Bone marrow (tissue), 2 donors: ENCODE results near the gene DPP4.

Experiments
- DNase-seq, 2 donors: peaks; one replicate each; lab custom pipeline; 2025; lab: John Stamatoyannopoulos, UW

The DPP4 gene

DNA sequence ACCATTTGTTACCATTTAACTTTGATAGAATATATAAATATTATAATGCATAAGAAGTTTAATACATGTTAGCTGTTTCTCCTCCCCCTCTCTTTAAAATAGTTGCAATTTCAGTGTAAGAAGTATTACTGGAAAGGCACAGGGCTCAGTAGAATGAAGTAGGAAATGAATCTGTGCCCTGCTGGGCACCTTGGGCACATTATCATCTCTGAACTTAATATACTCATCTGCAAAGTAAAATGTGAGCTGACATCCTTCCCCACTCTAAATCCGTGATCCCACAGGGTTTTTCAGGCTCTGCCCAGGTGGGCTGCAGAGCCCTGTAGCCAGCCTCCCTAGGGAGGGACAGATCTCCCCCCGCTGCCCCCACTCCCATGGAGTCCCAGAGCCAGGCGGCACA, 56.8 kb downstream of the DPP4 start:
- DNase-seq = no peak

DNA sequence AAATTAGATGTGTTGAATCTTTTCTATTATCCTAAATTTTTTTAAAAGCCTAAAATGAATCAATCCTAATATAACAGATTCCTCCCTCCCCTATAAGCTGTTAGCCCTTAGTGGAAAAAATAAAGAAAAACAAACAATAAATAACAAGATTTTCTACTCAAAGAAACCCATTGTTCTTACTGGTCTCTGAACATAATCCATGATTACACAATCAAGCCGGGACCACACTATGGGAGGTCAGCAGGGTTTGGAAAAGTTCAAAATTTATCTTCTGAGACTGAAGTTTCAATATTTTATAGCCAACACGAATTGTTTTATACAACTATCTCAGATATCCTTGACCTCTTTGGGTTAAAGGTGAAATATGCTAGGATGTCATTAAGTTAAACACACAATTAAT, 57.9 kb downstream of the DPP4 start:
- DNase-seq = no peak

GRCh38 chr2:162014751-162015150, 59.3 kb downstream of the DPP4 start:
- no peak for DNase-seq

DNA sequence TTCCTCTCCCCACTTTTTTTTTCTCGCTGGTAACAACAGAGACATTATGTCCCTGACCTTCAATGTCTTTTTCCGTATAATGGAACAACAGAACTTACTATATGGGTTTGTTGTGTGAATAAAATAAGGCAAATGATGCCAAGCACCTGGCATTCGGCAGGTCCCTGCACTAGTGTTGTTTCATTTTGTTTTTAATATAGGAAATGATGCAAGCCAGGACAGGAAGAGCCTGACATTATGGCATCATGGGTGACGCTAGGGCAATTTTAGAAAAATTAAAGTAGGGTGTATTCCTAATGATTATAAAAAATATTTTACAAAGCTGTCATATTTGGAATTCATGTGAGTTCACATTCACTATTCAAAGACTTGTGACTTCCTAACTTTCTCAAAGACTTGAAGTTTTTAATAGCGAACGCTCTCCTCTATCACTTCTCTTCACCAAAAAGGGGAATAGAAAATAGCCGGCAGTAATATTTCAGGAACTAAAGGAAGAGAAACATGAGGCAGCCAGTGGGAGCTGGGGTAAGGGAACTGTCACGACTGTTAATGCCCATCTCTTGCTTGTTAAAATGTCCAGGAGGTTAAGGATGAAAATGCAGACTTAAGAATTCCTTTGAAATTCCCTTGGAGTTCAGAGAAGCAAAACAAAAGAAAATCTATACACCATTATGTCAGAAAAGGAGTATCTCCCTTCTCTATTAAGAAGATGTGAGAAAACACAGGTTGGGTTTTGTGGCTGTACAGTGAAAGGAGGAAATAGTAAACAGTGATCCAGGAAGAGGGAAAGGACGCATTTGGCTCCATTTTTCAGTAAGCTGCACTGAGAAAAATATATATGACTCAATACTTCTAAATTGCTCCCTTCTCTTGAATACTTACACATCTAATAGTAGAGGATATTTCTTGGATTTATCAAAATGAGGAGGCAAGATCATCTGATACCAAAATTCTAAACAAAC, 60.2 kb downstream of the DPP4 start:
- no peak for DNase-seq

GRCh38 chr2:162012565-162013058, 61.4 kb downstream of the DPP4 start:
- no peak for DNase-seq

GRCh38 chr2:162011706-162012564, 62.1 kb downstream of the DPP4 start:
- no peak for DNase-seq

DNA sequence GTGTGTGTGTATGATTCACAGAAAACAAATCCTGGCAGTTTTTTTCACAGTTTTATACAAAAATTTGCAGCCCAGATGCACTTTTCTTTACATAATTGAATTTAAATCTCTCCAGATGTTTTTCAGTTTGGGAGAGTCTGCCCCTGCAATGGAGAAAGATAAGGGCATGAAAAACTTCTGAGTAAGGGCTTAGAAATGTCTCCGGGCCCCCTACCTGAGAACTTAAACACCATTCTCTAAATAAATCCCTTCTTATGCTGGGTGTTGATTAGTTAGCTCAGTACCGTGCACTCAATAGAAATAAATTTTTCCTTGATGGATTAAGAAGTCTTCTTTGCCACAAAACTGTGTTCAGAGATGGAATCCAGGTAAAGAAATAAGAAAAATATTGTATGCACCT, 64.5 kb downstream of the DPP4 start:
- no peak for DNase-seq

- no peak for DNase-seq
These were observed 66.5 kb downstream of the DPP4 start for GRCh38 chr2:162007447-162008040.

GRCh38 chr2:162006337-162006736, 67.7 kb downstream of the DPP4 start:
- no peak for DNase-seq

DNA sequence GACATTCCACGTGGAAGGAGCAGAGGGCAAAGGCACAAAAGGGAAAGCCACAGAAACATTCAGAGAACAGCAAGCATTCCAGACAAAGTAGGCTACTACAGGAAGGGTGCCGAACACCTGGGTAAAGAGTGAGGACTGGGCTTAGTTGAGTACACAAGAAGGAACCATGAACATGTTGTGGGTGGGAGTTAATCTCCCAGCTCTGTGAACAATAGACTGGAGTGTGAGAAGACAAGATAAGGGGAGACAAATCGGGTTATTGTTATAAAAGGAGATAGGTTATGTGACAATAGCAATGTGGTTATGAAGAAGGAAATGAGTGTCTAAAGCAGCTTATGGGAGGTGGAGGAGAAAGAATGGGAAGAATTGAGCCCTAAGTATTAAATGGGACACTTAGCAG, 70.0 kb downstream of the DPP4 start:
- no peak for DNase-seq

DNA sequence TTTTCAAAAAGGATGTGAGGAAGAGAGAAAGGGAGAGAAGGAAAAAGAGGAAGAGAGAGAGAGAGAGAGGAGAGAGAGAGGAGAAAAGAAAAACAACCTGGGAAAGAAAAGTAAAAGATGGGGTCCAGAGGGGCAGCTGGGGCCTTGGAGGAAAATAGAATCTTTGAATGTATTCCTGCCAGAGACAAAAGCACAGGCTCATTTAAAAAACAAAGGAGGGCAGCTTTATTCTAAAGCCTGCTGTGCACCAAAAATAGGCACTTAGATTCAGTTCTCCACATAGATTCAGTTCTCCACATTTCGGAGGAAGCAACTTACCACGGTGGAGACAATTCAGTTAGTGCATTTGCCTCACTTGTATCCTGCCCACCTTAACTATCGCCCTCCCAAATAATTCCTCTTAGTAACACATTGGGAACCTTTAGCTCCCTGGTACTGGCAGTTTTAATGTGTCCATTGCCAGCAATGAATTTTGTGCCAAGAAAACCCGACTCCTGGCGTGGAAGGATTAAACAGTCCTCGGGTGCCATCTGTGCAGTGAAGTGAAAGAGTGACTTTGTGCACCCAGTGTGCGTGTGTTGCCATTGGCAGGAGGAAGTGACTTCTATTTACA, 71.3 kb downstream of the DPP4 start:
- DNase-seq = no peak

GRCh38 chr2:162000431-162000830, 73.6 kb downstream of the DPP4 start:
- DNase-seq = no peak

DNA sequence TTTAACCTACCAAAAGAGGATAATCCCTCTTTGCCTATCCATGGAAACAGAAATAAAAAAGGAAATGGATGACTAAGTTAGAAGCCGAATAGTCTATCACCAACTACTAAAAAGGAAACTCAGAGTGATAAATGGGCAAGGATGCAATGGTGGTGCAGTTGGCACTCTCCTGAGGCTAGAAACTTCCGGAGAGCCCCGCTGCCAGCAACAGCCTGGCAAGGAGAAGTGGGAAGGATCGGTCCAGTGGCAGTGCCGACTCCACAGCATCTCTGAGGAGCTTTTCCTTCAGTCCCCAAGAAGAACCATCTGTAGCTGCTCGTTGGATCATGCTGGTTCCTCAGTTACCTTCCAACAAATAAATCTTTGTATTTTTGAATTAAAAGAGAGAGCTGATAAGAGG, 74.7 kb downstream of the DPP4 start:
- DNase-seq = no peak

DNA sequence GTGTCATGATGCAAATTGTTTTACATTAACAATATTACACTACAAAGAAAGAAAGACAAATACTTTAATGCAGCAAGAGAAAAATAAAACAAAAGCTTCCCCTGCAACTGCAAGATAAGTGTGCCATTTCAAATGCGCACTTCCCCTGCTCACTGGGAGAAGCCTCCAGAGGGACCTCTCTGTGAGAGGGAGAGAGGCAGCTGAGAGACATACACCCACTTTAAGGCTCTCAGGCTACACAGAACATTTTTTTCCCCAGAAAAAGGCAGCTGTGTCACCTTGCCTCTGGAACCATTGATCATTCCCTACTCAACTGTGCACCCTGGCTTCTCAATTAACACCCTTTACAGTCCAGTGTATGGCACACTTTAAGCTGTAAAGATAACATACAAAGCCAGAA, 75.2 kb downstream of the DPP4 start:
- DNase-seq = no peak

GRCh38 chr2:161997916-161998471, 76.0 kb downstream of the DPP4 start:
- DNase-seq = no peak

DNA sequence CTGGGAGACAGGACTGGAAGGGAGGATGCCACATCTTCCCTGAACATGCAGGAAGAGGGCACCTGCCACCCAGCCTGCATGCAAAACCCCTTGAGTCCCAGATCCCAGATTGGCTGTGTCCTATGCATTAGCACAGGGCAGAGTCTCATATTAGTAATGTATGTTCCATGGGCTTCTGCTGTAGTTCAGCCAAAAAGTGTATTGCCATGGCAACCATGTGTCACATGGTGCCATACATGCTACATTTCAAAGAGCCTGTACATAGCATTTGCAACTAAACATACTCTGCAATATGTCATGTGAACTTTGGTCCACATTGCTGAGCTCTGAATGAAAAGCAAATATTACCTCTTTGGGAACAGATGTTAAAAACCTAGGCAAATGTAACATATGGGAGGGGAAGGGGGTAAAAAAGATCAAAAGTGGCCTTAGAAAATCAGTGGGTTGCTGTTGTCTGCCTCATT, 78.4 kb downstream of the DPP4 start:
- no peak for DNase-seq

- DNase-seq = no peak
These were observed 79.1 kb downstream of the DPP4 start for GRCh38 chr2:161994761-161995520.

- DNase-seq = no peak
These were observed 81.5 kb downstream of the DPP4 start for GRCh38 chr2:161992531-161992930.

DNA sequence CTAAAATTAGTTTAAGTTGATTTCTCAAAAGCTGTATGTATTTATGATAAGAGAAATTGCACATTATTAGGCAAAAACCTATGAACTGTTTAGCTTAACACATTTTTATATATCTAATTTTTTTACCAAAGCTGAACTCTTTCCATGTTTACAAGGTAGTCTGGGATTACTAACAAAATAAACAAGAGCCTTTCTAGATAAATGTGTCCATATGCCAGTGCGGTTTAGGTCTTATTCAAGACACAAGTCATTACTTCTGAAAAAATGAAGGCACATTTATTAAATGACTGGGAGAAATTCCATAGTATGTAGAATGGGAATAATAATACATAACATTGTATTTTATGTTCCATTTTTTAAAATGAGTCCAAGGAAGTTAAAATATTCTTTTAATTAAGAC, 82.0 kb downstream of the DPP4 start:
- DNase-seq = no peak

- DNase-seq = no peak
These were observed 83.3 kb downstream of the DPP4 start for GRCh38 chr2:161990741-161991140.

- DNase-seq = no peak
These were observed 84.0 kb downstream of the DPP4 start for GRCh38 chr2:161990036-161990435.
